SK-N-SH (cell line): ENCODE data around the gene STMN1. TPM values are rescaled to one million over a fixed set of nuclear protein-coding genes. Genes with fewer than 3 reads are reported as not detected.
A peak's percentile ranks its signal among the peaks of the same experiment; 100 is the strongest.

ENCODE experiments used
- CTCF ChIA-PET: fragments of 300-600, 350-600 bp; formaldehyde crosslinking; extraction: SDS; loops from one replicate; lab custom pipeline; 2021; lab: Yijun Ruan, JAX
- POLR2A ChIA-PET: fragments of 350-600 bp; sonication (Branson Sonifier 250); formaldehyde crosslinking; extraction: SDS; loops from one replicate; lab custom pipeline; 2020; ENCODE audit warnings: antibody characterized with exemption, inconsistent platforms; lab: Yijun Ruan, JAX
- DNase-seq: peaks from one replicate; pipeline ENCODE4 v3.0.0; 2012
- H2AFZ ChIP-seq: fragments of 200-600 bp; sonication (generic); 2 replicates; pipeline ENCODE4 v1.8.1; 2016; ENCODE audit warnings: antibody characterized with exemption, mild to moderate bottlenecking, low read depth
- H3F3A ChIP-seq: fragments of 200-600 bp; sonication (generic); replicated peaks from 2 replicates; pipeline ENCODE3; 2016; ENCODE audit warnings: antibody characterized with exemption, mild to moderate bottlenecking; ENCODE audit not compliant: insufficient read depth
- H3K27ac ChIP-seq, 2 experiments: fragments of 200-500 bp in 1 of 2; fragments of 200-600 bp in 1 of 2; sonication (Bioruptor generic) in 1 of 2; sonication (generic), shearing (Covaris generic) in 1 of 2; 2 replicates each; pipeline versions ENCODE4 v1.5.1 to v1.6.1; 2014 to 2016; ENCODE audit warnings: low read depth in 2 of 2, inconsistent platforms in 1 of 2, low read length in 1 of 2, mild to moderate bottlenecking in 1 of 2, mixed read lengths in 1 of 2
- H3K27me3 ChIP-seq: fragments of 200-600 bp; sonication (generic), shearing (Covaris generic); 2 replicates; pipeline ENCODE4 v1.6.1; 2016; ENCODE audit warnings: mixed run types; ENCODE audit not compliant: insufficient read depth
- H3K36me3 ChIP-seq, 2 experiments: fragments of 200-500 bp in 1 of 2; fragments of 200-600 bp in 1 of 2; sonication (Bioruptor generic) in 1 of 2; sonication (generic) in 1 of 2; replicated peaks in 1 of 2; 2 replicates each; pipeline versions ENCODE3 to v1.5.1; 2014 to 2016; ENCODE audit warnings: low read length in 1 of 2, mild to moderate bottlenecking in 1 of 2; ENCODE audit not compliant: insufficient read depth in 2 of 2, control insufficient read depth in 1 of 2
- H3K4me1 ChIP-seq, 2 experiments: fragments of 200-500 bp in 1 of 2; fragments of 200-600 bp in 1 of 2; sonication (Bioruptor generic) in 1 of 2; sonication (generic), shearing (Covaris generic) in 1 of 2; 2 replicates each; pipeline versions ENCODE4 v1.5.1 to v1.6.1; 2014 to 2016; ENCODE audit warnings: low read depth in 1 of 2, low read length in 1 of 2, mixed run types in 1 of 2; ENCODE audit not compliant: insufficient read depth in 2 of 2, control insufficient read depth in 1 of 2
- H3K4me2 ChIP-seq: fragments of 200-600 bp; sonication (generic), shearing (Covaris generic); 2 replicates; pipeline ENCODE4 v1.6.1; 2017; ENCODE audit warnings: mixed run types
- H3K4me3 ChIP-seq, 2 experiments: fragments of 200-500 bp in 1 of 2; fragments of 200-600 bp in 1 of 2; sonication (Bioruptor generic) in 1 of 2; sonication (generic), shearing (Covaris generic) in 1 of 2; 2 replicates each; pipeline versions ENCODE4 v1.5.1 to v1.8.1; 2014 to 2016; ENCODE audit warnings: low read depth in 2 of 2, inconsistent platforms in 1 of 2, low read length in 1 of 2, mild to moderate bottlenecking in 1 of 2, mixed read lengths in 1 of 2, moderate library complexity in 1 of 2
- H3K79me2 ChIP-seq: fragments of 200-600 bp; sonication (generic); 2 replicates; pipeline ENCODE4 v1.8.1; 2017; ENCODE audit warnings: mild to moderate bottlenecking; ENCODE audit not compliant: insufficient read depth
- H3K9ac ChIP-seq: fragments of 200-600 bp; sonication (generic); 2 replicates; pipeline ENCODE4 v1.6.1; 2017; ENCODE audit warnings: mixed run types
- H3K9me2 ChIP-seq: fragments of 200-600 bp; sonication (generic); 2 replicates; pipeline ENCODE4 v1.6.1; 2017; ENCODE audit warnings: mixed run types
- H3K9me3 ChIP-seq: fragments of 200-600 bp; sonication (generic); 2 replicates; pipeline ENCODE4 v1.6.1; 2017; ENCODE audit warnings: mixed run types, mild to moderate bottlenecking, moderate library complexity
- H4K20me1 ChIP-seq: fragments of 200-600 bp; sonication (generic); 2 replicates; pipeline ENCODE4 v1.6.1; 2017; ENCODE audit warnings: mild to moderate bottlenecking, mixed run types; ENCODE audit not compliant: insufficient read depth
- CHD2 ChIP-seq: fragments of 150-350 bp; IDR thresholded peaks from 2 replicates; pipeline ENCODE4 v1.6.1; 2018; ENCODE audit warnings: low read length; ENCODE audit not compliant: partially characterized antibody
- ELF1 ChIP-seq: IDR thresholded peaks from 2 replicates; pipeline ENCODE4 v1.4.0; 2012
- EP300 ChIP-seq, 2 experiments: IDR thresholded peaks; 2 replicates each; pipeline versions ENCODE4 v1.4.0 to v1.6.1; 2012; ENCODE audit warnings: borderline replicate concordance in 1 of 2, low read depth in 1 of 2, low read length in 1 of 2
- EZH2phosphoT487 ChIP-seq: fragments of 200-600 bp; sonication (generic); IDR thresholded peaks from 2 replicates; pipeline ENCODE4 v1.6.1; 2017; ENCODE audit warnings: low read depth, mixed run types, mild to moderate bottlenecking, antibody characterized with exemption, moderate library complexity, borderline replicate concordance
- FOSL2 ChIP-seq: IDR thresholded peaks from 2 replicates; pipeline ENCODE4 v1.4.0; 2012; ENCODE audit warnings: low read depth, mild to moderate bottlenecking, moderate library complexity, borderline replicate concordance
- FOXJ3 ChIP-seq: sonication (generic); formaldehyde crosslinking; IDR thresholded peaks from 2 replicates; pipeline ENCODE4 v1.5.1; 2020; ENCODE audit warnings: mild to moderate bottlenecking, missing genetic modification reagents
- FOXM1 ChIP-seq: IDR thresholded peaks from 2 replicates; pipeline ENCODE4 v1.4.0; 2012; ENCODE audit warnings: low read depth, mild to moderate bottlenecking
- GABPA ChIP-seq: IDR thresholded peaks from 2 replicates; pipeline ENCODE4 v1.4.0; 2012; ENCODE audit warnings: low read depth, mild to moderate bottlenecking
- GATA2 ChIP-seq: sonication (generic); formaldehyde crosslinking; IDR thresholded peaks from 2 replicates; pipeline ENCODE4 v1.5.0; 2020; ENCODE audit warnings: mild to moderate bottlenecking, missing genetic modification reagents
- IRF3 ChIP-seq: fragments of 150-350 bp; IDR thresholded peaks from 2 replicates; pipeline ENCODE4 v1.6.1; 2016; ENCODE audit warnings: mild to moderate bottlenecking, low read depth, low read length
- JUND ChIP-seq: IDR thresholded peaks from 2 replicates; pipeline ENCODE4 v1.4.0; 2012
- MAX ChIP-seq: IDR thresholded peaks from 2 replicates; pipeline ENCODE4 v1.4.0; 2012; ENCODE audit warnings: low read depth
- MXI1 ChIP-seq: IDR thresholded peaks from 2 replicates; pipeline ENCODE4 v1.6.1; 2012; ENCODE audit warnings: mild to moderate bottlenecking, low read depth, low read length, improper control_type of control experiment
- NRF1 ChIP-seq: IDR thresholded peaks from 2 replicates; pipeline ENCODE4 v1.6.1; 2012; ENCODE audit warnings: low read depth, mild to moderate bottlenecking, low read length
- PBX3 ChIP-seq: IDR thresholded peaks from 2 replicates; pipeline ENCODE4; 2012
- POLR2AphosphoS5 ChIP-seq: IDR thresholded peaks from 2 replicates; pipeline ENCODE4 v1.6.1; 2012; ENCODE audit warnings: low read depth, low read length
- RAD21 ChIP-seq: IDR thresholded peaks from 2 replicates; pipeline ENCODE4 v1.6.1; 2012; ENCODE audit warnings: mild to moderate bottlenecking, low read length
- REST ChIP-seq: IDR thresholded peaks from 2 replicates; pipeline ENCODE4 v1.6.1; 2012; ENCODE audit warnings: mild to moderate bottlenecking, low read depth, low read length, moderate library complexity
- RFX5 ChIP-seq: IDR thresholded peaks from 2 replicates; pipeline ENCODE4 v1.6.1; 2012; ENCODE audit warnings: mild to moderate bottlenecking, improper control_type of control experiment, low read length
- RXRA ChIP-seq: IDR thresholded peaks from 2 replicates; pipeline ENCODE4 v1.4.0; 2012; ENCODE audit warnings: low read depth, mild to moderate bottlenecking, borderline replicate concordance
- SIN3A ChIP-seq: IDR thresholded peaks from 2 replicates; pipeline ENCODE4 v1.6.1; 2012; ENCODE audit warnings: low read depth, mild to moderate bottlenecking, low read length, moderate library complexity, borderline replicate concordance
- TAF1 ChIP-seq: IDR thresholded peaks from 2 replicates; pipeline ENCODE4 v1.6.1; 2012; ENCODE audit warnings: low read depth, mild to moderate bottlenecking, low read length, moderate library complexity, borderline replicate concordance
- TCF12 ChIP-seq: IDR thresholded peaks from 2 replicates; pipeline ENCODE4 v1.4.0; 2012
- TEAD4 ChIP-seq: IDR thresholded peaks from 2 replicates; pipeline ENCODE4 v1.4.0; 2012; ENCODE audit warnings: mild to moderate bottlenecking, borderline replicate concordance; ENCODE audit not compliant: insufficient read depth
- YY1 ChIP-seq: IDR thresholded peaks from 2 replicates; pipeline ENCODE4 v1.4.0; 2012; ENCODE audit warnings: low read depth, mild to moderate bottlenecking
- ZBTB33 ChIP-seq: IDR thresholded peaks from 2 replicates; pipeline ENCODE4 v1.4.0; 2012; ENCODE audit warnings: low read depth, borderline replicate concordance
- WGBS: methylation state at CpG from one replicate; pipeline ENCODE4 v1.1.6; 2017; ENCODE audit warnings: low lambda C conversion rate; 5-methylcytosine and 5-hydroxymethylcytosine counted together
- polyA plus RNA-seq, 3 experiments: library from polyadenylated mRNA; depleted of rRNA; stranded (reverse); fragments of >200 nt; gene quantifications; 2 replicates each; pipeline ENCODE4 v1.2.3, GENCODE V29; 2012

The STMN1 gene
- polyA plus RNA-seq, 1 of the 3 experiments (the other 2 are of a cell fraction), result 143 TPM

- POLR2A ChIA-PET, result no interaction called here
- CTCF ChIA-PET, result interaction anchor here (1.0 kb wide), 1 partner anchor 28 kb away, joined by 3 read pairs; no protein-coding TSS in a partner anchor
- Histone ChIP-seq H2AFZ (peak within 1 kb of the TSS; percentile 95), H3K4me3 (peak within 1 kb of the TSS; percentile 64 to 65), H3K27me3 (no peaks in the 10 kb centered on the region), H3K9me3 (no peaks in the 10 kb centered on the region), H3K9me2 (no peaks in the 10 kb centered on the region), H3K4me1 (peaks cover 0 to 6% of the 10 kb centered on the region in 2 experiments; a peak in 1 of 4 replicates), H3K9ac (peak within 1 kb of the TSS; percentile 82), H4K20me1 (no peaks in the 10 kb centered on the region), H3K79me2 (peaks cover 21% of the 10 kb centered on the region), H3F3A (no peaks in the 10 kb centered on the region), H3K4me2 (peak within 1 kb of the TSS; percentile 99), H3K36me3 (peaks cover 0 to 4% of the 10 kb centered on the region in 2 experiments), H3K27ac (peak within 1 kb of the TSS; percentile 51 to 66)
- WGBS, result 2% methylated on average over 67 of the region's 77 CpGs
- peak; percentile 66 for TF ChIP-seq MAX
- TF ChIP-seq TCF12, result no peak
- no peak for TF ChIP-seq IRF3
- TF ChIP-seq CHD2, result peak; percentile 77
- TF ChIP-seq SIN3A, result peak; percentile 99
- TF ChIP-seq TAF1, result no peak; the same call in 1 of the 2 replicates
- TF ChIP-seq POLR2AphosphoS5, result peak; percentile 85
- no peak for TF ChIP-seq GATA2 (CRISPR knock-in tag)
- no peak for TF ChIP-seq GABPA
- TF ChIP-seq RFX5, result no peak
- no peak for TF ChIP-seq TEAD4
- TF ChIP-seq REST, result no peak
- no peak for TF ChIP-seq FOXJ3 (CRISPR knock-in tag)
- no peak for TF ChIP-seq ZBTB33
- TF ChIP-seq YY1, result no peak
- no peak for TF ChIP-seq FOXM1
- peak; percentile 96 for TF ChIP-seq MXI1
- TF ChIP-seq RXRA, result no peak
- TF ChIP-seq RAD21, result no peak
- no peak for TF ChIP-seq EZH2phosphoT487
- TF ChIP-seq JUND, result no peak
- 0 out of 4 replicates have a peak, but pooled peaks of 1 of the 2 experiments have one; percentile 26 for TF ChIP-seq EP300 (IDR thresholded peaks at IDR 0.05; ENCODE audit: borderline replicate concordance in 1 of 2, low read depth in 1 of 2, low read length in 1 of 2)
- no peak for TF ChIP-seq ELF1
- TF ChIP-seq PBX3, result no peak
- no peak for TF ChIP-seq FOSL2
- TF ChIP-seq NRF1, result peak; percentile 53; the same call in 1 of the 2 replicates
- peak; percentile 98 for DNase-seq
These were observed 47.1 kb downstream of the STMN1 start, which contains the start of gene AUNIP for GRCh38 chr1:25858906-25859789. TSS of gene AUNIP (minus strand) at chr1:25859457. CDS start at chr1:25859357, 100 bp downstream.
